SW 1271 (cell line): ENCODE data around the gene SCYL1.

Experiments used
- DNase-seq, 2 experiments: peaks; one replicate each; lab custom pipeline; 2025; lab: John Stamatoyannopoulos, UW

SCYL1 gene

DNA sequence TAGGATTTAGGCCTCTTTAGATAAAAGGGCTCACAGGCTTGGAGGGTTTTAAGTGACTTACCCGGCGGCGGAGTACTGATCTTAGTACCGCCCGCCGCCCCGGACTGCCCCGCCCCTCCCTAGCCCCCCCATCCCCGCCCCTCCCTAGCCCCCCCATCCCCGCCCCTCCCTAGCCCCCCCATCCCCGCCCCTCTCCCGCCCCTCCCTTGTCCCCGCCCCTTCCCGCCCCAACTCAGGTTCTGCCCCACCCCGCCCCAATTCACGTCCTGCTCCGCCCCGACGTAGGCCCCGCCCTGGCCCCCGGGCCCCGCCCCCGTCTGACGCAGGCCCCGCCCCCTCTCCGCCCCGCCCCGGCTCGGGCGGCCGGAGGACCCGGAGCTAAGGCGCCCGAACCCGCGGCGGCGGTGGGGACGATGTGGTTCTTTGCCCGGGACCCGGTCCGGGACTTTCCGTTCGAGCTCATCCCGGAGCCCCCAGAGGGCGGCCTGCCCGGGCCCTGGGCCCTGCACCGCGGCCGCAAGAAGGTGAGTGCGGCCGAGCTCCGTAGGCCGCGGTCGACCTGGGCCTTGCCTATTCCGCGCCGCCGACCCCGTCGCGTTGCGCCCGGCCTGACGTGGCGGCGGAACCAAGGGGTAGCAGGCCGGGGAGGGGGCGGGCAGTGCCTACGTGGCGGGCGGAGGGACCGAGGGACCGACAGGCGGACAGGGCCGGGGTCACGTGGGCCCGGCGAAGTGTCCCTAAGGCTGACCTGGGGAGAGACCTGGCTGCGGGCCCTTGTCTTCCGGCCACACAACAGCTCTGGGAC lies at the start of gene SCYL1:
Gene SCYL1, plus strand, starts transcription at position 343 of the 805 bp plus-strand sequence. Its CDS starts 71 bp downstream, at position 414.
- DNase-seq, result peak in 1 of 2 experiments; percentile 52

DNA sequence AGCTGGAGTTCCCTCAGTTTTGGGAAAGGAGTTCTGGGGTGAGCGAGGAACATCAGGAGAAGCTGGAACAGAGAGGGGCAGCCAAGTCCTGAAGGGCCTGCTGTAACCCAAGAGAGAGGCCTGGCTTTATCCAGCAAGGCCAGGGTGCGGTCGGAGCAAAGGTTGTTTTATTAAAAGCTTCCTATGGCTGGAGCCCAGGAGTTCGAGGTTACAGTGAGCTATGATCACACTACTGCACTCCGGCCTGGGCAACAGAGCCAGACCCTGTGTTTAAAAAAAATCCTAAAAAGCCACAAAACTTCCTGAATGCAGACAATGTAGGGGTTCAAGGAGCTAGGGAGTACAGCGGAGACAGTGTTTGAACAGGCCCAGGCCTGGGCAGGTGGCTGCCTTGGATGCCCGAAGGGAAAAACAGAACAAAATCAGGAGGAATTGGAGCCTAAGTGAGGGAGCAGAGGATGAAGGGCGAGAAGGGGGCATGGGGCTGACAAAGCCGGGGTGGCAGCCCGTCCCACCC lies 48.2 kb upstream of the SCYL1 start:
- no peak for DNase-seq

DNA sequence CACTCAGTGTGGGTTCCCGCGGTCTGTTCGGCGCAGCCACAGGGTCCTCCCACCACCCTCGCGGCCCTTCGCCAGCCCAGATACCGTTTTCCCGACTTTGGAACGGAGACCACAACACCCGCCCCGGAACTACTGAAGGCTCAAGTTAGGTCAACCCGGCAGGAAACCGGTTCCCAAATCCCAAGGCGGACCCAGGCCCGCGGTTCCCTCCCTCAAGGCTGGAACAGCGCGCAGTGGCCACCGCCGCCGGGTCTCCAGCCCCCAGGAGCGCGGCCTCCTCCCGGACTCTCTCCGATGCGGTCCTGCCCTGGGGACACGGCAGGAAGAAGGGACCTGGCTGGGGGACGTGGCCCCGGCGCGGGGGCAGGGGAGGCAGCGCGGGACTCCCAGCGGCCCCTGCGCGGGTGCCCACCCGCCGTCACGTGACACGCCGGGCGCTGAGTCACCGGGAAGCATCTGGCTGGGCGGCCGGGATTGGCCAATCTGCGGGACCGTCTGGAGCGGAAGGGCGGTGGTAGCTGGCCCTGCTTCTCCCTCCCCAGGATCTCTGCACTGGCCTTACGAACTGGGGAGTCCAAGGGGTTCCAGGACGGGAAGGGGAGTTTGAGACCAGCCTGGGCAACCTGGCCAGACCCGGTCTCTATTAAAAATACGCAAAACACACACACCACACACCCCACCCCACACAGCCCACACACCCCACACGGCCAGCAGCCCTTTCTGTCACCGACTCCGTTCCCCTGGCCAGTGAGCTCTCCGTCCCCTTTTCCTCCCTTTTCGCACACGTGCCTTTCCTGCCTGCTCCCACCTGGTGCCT lies 47.5 kb upstream of the SCYL1 start:
- DNase-seq, result peak; percentile 81 to 90

DNA sequence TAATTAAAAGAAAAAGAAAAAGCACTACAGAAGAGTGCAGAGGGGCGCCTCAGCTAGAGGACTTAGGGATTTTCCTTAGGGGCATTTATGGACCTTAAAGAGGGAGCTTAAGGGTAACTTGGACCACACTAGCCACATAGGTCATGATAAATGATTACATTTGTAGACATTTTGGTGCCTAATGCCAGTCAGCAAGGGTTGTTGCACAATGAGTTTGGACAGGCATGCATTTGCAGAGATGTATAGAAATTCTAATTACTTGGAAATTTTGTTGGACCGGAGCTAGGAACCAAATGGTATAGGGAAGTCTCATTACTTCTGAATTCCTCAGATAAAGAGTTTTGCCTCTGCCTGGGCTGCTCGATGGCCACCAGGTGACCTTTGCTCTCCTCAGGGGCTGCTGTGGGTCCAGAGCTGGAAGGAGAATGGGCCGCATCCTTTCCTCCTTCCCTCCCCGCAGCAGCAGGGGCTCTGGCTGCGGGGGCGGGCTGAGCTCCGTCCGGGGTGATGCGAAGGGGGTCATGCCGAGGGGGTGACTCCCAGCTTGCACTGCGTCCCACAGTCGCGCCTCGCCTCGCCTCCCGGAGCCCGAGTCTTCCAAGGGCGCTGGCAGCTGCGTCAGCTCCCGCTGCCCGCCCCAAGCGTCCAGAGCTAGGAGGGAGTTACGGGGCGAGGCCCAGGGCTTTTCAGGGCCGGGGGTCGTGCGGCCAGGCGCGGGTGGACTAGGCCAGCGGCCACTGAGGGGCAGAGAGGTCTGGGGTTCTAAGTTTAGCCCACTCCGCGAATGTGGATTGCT lies 46.3 kb upstream of the SCYL1 start:
- no peak for DNase-seq

DNA sequence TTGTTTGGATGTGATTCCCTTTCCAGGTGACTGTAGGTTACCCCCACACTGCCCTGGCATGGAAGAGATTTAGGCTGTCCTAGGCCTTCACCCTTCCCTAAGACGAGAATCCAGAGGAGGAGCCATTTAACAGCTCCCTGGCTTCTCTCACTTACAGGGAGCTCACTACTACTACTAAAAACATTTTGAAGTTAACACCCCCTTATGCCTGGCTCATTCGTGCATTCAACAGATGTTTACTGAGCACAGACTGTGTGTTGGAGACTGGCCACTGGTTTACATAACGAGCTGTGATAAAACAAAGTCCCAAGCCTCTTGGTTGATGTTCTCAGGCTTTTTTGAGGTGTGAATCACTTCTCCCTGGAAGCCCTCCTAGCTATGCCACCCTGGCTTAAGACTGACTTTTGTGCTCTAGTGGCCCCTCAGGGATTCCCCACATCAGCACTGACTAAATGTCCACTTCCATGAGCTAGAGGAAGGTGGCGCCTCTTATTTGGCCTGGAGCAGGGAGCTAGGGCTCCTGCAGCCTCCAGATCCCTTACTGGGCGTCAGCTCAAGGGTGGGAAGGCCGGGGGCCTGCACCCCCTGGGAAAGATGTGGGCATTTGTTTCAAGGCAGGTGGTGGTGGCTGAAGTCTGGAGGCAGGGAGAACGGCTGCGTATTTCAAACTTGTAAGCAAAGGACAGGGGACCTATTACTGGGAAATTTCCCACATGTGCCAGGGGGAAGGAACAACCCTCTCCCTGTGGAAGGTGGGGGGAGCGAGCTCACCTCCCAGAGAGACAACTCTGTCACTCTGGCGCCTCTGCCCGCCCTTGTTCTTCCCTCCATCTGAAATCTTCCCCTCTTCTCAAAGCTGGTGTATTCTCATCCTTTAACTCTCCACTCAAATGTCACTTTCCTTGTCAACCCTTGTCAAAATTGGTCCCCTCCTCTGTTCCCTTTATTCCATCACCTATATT lies 45.4 kb upstream of the SCYL1 start:
- DNase-seq, result no peak

DNA sequence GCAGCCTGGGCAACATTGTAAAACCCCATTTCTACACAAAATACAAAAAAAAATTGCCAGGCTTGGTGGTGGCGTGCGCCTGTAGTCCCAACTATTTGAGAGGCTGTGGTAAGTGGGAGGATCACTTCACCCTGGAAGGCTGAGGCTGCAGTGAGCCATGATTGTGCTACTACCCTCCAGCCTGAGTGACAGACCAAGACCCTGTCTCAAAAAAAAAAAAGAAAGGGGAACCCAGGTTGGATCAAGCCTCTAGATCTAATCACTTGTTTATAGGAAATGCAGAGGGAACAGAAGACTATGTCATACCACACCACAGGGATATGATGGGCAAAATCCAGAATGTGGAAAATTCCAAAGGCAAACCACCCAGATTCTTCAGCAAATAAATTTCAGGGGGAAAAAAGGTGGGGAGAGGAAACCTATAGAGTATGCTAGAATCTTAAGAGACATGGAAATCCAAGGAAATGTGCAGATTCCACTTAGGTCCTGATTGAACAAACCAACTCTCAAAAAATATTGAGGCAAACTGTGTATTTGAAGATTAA lies 42.5 kb upstream of the SCYL1 start:
- no peak for DNase-seq

DNA sequence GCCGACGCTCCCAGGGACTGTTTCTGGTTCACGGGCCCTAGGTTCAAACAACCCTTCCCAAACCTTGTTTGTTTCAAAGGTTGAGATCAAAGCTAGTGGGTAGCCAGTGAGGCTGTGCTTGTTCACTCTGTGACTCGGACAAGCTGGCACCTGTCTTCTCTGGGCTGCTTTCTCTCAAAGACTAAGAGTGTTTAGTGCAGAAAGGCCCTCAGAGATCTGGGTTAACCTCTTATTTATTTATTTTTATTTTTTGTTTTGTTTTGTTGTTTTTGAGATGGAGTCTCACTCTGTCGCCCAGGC lies 39.0 kb upstream of the SCYL1 start:
- DNase-seq, result no peak

DNA sequence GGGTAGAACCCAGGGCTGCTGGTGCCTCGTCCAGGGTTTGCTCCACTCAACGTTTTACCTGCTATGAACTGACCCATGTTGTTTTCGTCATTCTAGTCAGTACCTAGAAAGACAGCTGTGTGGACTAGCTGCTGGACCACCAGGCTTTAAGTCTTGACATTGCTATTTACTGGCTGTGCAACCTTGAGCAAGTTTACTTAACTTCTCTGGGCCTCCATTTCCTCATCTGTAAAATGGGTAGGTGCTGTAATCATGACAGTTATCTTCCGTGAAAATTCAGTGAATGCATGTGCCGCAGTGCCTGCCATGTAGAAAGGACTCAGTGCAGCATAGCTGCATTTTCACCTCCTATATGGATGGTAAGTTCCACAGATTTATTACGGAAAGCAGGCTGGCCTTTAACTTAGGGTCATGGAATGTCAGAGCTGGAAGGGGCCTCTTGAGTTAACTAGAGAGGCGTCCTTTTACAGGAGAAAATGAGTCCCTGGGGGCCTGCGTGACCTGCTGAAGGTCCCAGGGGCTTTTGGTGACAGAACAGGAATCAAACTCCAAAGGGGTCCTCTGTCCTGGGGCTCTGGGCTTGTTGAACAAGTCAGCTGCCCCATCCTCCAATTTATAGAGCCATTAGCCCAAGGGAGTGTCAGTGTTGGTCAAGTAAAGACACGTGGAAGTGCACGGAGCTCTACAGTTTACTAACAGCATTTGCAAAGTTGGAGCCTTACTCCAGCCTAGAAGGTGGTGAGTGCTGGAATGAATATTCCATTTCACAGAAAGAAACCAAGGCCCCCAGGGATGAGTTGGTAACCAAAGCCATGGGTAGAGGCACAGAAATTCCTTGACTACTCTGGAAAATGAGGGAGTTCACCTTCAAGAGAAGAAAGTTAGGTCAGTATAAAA lies 38.1 kb upstream of the SCYL1 start:
- DNase-seq, result no peak

DNA sequence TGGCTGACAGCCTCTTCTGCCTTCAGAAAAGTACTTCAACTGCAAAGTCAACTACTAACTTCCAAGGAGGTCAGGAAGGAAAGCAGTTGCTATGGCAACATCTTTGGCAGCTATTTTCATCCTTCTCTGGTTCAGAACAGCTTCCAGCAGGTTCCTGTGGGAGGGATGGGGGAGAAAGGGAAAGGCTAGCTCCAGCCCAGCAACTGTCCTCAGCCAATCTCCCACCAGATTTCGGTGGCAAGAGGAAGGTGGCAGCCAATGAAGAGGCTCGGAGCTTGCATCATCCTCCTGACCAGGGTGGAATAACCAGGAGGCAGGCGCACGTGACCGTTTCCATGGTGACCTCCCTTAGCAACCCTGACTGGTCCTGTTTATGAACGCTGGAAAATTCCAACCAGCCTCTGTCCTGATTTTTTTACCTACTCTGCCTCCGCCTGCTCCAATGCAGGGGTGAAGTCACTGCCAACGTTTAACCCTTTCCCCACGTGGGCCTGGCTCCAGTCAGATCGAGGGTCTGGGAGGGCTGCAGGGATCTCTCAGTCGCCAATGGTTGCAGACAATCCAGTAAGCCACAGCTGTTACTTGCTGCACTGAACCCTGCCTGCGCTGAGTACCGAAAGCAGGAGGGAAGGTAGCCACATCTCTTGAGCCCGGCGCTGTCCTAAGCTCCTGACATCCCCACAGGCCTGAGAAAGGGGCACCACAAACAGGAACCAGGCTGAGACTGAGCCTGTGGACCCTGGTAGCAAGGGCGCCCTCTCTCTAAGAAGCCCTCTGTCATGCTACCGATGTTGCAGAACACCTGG lies 37.2 kb upstream of the SCYL1 start:
- DNase-seq, result peak; percentile 95 to 99

DNA sequence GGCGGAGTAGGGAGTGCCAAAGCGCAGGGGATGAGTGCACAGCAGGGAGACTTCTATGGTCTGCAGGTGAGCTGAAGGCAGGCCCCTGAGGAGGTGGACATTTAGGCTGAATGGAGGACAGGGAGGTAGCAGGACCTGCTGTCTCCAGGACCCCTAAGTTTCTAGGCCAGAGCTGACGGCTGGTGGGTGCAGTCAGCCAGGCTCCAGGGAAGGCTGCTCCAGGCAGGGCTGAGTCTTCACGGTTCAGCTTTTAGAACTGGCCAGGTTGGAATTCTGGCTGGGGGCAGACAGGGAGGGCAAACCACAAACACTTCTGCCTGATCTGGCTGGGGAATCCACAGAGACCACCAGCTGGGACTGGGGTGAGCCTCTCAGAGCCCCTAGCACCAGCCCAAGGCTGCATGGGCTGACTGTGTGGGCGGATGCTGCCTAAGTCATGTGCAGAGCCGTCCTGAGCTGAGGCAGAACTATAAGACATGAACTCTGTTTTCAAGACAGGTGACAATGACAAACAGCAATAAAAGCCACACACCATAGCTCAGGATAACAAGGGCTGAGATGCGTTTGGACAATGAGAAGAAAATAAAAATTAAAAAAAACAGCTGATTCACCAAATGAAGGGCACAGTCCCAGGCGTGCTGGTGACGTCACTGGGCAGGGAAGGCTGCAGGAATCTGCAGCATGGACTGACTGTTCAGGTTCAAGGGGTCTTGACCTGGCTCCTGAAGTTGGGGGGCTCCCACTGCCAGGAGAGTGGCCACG lies 36.4 kb upstream of the SCYL1 start:
- DNase-seq, result no peak

DNA sequence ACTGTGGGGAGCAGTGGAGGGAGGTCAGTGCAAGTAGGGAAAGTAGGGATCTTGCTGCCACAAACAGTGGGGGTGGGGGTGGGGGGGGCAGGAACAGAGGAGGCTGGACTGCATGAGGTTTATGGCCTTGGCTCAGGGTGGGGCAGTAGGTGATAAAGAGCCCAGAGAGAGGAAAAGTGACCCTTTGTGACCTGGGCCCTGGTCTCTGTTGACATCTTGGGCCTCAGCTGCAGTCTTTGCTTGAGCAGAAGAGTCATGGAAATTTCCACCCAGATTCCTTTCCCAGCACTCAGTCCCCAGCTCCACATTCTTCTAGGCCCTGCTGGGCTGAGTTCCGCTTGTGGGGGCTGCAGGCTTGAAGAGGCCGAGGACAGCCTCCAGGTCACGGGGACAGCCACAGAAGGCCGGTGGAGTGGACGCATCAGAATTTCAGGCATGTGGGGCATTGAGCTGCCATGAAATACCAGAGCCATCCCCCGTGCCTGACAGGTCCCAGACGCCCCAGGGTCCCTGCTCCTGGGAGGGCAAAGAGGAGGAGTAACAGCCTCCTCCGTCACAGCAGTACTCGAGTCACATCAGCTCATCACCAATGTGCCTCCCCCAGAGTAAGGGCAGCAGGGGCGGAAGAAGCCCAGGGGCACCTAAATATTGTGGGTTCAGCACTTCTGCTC lies 35.7 kb upstream of the SCYL1 start:
- peak in 1 of 2 experiments; percentile 68 for DNase-seq

DNA sequence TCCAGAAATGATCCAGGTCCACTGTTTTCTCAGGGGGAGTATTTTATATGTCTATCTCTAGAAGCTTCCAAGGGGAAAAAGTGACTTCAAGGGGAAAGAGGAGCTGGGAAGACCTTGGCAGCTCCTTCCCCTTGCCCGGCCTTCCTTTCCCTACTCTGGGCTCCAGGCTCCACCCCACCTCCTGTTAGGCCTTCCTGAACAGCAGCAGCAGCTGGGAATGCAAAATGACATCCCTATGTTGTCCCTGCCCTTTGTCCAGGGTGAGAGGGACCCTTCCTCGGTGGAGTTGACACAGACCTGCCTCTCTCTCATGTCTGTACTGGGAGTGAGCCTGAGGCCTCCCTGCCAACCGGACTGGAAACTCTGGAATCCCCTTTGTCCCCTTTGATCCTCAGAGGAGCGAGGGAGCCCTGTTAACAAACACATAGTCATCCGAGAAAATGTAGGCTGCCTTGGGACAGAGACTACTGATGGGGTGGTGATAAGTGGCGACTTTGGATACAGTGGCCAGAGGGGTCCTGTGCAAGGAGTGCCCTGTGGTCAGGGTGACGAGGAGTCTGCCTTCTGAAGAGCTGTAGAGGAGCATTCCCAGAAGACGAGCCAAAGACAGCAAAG lies 35.1 kb upstream of the SCYL1 start:
- no peak for DNase-seq

DNA sequence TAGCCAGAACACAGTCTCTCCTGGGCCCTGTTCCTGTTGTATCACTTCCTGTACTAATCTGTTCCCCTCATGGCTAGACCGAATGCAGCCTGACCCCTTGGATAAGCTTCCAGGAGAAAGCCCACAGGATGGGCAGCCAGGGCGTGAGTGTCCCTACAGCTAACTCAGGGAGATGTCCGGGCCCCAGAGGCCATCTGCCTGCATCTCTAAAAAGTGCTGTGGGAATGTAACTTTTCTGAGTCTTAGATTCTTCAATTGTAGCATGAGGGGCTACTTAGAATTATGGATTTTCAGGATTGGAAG lies 33.8 kb upstream of the SCYL1 start:
- DNase-seq, result no peak

DNA sequence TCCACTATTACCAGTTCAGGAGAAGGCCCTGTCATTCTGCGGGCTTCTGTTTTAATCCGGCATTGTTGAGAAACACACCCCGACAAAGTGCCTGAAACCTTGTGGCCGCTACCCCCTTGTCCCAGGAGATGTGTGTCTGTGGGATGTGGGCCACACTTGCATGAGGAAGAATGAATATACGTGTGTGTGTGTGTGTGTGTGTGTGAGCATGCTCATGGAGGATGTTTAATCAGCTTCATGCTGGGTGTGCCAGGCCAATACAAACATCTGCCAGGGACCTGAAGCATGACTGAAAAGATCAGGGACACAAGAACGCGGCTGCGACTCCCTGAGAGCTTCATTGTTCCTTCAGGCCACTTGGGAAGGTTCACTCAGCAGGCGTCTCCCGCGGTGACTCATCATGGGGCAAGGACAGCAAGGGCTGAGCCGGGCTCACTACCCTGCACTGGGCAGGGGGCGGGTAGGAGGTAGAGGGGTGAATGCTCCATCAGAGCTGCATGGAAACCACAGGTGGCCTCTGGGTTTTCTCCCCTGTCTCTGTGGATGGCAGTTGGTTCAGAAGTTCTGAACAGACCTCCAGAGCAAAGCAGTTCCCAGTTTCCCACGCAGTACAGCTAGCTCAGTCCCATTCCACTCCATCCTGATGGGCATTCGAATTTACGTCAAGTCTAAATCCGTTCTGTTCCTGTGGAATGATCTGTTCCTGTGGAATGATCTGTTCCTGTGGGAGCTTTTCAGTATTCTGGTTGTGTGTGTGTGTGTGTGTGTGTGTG lies 33.1 kb upstream of the SCYL1 start:
- peak in 1 of 2 experiments; percentile 71 for DNase-seq

DNA sequence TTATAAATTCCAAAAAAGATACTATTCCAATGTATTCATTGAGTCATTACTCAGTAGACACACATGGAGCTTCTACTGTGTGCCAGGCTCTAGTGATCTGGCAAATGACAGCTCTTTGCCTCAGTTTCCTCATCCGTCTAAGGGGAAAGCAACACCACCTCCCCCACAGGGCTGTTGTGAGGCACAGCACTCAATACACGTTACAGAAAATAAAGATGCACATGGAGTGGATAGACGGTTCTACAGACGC lies 32.6 kb upstream of the SCYL1 start:
- no peak for DNase-seq

DNA sequence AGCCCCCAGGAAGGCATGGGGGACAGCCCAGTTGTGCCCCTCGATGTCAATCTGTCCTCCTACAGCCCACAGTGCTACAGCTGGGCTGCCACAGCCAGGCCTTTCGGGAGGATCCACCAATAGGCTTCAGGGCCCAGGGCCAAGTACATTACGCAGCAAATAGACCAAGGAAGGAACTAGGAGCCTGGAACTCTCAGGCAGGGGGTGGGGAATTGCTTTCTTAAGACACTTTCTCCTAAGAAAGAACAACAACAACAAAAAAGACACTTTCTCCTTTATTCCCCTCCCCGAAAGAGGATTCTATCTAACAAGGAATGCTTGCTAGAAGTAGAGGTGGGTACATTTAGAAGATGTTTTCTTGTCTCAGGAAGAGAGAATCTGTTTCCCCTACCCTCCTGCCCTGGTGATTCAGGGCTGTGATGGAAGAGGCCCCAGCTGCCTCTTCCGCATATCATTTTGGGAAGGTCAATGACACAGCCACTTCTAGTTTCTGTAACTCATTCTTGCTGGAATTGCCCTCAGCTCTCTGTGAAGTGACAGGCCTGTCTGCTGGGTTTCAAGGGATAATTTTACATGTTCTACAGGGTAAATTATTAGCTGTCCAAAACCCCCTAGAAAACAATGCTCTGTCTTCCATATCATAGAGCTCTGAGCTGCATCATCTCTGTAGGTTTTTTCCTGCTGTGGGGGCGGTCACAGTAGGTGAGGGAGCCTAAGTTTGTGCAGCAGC lies 32.1 kb upstream of the SCYL1 start:
- DNase-seq, result no peak
